Activated CD4-positive, alpha-beta T cell treated with anti-CD3 and anti-CD28 coated beads for 36 hours (primary cell): ENCODE results near the gene MFAP5. TPM values are rescaled to one million over a fixed set of nuclear protein-coding genes. Genes with fewer than 3 reads are reported as not detected.

ENCODE experiments used
- ATAC-seq: fragments of 200-7000 bp; cut with Tn5 transposase; one replicate; pipeline ENCODE4 v1.10.0; 2021; ENCODE audit warnings: mild to moderate bottlenecking, moderate library complexity
- CTCF ChIA-PET: fragments of 350-600 bp; sonication (Branson Sonifier 250); formaldehyde crosslinking; loops from one replicate; lab custom pipeline; 2021; ENCODE audit warnings: antibody characterized with exemption; lab: Charles Lee
- POLR2A ChIA-PET: fragments of 350-600 bp; sonication (Branson Sonifier 250); formaldehyde crosslinking; loops from one replicate; lab custom pipeline; 2021; ENCODE audit warnings: antibody characterized with exemption, inconsistent platforms; lab: Charles Lee
- DNase-seq: peaks from one replicate; pipeline ENCODE4 v3.0.0-alpha.2; 2020
- H3K27ac Mint-ChIP-seq: one replicate; pipeline ENCODE4 v1.8.0; 2021; ENCODE audit warnings: mixed read lengths
- H3K27me3 Mint-ChIP-seq: one replicate; pipeline ENCODE4 v1.8.0; 2021; ENCODE audit warnings: mixed read lengths
- H3K36me3 Mint-ChIP-seq: one replicate; pipeline ENCODE4 v1.8.0; 2021; ENCODE audit warnings: low read depth, mixed read lengths
- H3K4me1 Mint-ChIP-seq: one replicate; pipeline ENCODE4 v1.8.0; 2021; ENCODE audit warnings: mixed read lengths
- H3K4me3 Mint-ChIP-seq: one replicate; pipeline ENCODE4 v1.8.0; 2021; ENCODE audit warnings: mild to moderate bottlenecking, moderate library complexity, mixed read lengths
- H3K9me3 Mint-ChIP-seq: one replicate; pipeline ENCODE4 v1.8.0; 2021; ENCODE audit warnings: low read depth, mixed read lengths
- intact Hi-C, 2 experiments: fragments of 100-400 bp; cut with DNase I in 1 of 2; cut with micrococcal nuclease in 1 of 2; formaldehyde crosslinking; loops; one replicate each; pipeline versions ENCODE4 v1.14.2 to v1.15.1; 2022 to 2024; cut with DNase I, micrococcal nuclease
- total RNA-seq, 2 experiments: library from RNA; stranded (reverse); gene quantifications; one replicate each; pipeline ENCODE4 v1.2.3, GENCODE V29; 2021

Gene MFAP5
- total RNA-seq, 2 experiments from 2014 or later: not detected

- ChIA-PET POLR2A (no interaction called here), CTCF (interaction anchor here (0.7 to 2.4 kb wide), 6 partner anchors 10 to 373 kb away, joined by 3 to 13 read pairs (median 6); no protein-coding TSS in a partner anchor)
- Mint-ChIP-seq H3K9me3 (no peaks in the 10 kb centered on the region), H3K4me3 (no peak overlapping the region), H3K27me3 (no peaks in the 10 kb centered on the region), H3K27ac (no peak overlapping the region), H3K4me1 (peaks cover 6% of the 10 kb centered on the region), H3K36me3 (no peaks in the 10 kb centered on the region)
- intact Hi-C loops: no loop called here
- DNase-seq (no peak), ATAC-seq (no peak)
These were observed 14.0 kb upstream of the MFAP5 start for GRCh38 chr12:8676651-8677050.

- Mint-ChIP-seq H3K27ac (no peak overlapping the region), H3K27me3 (no peaks in the 10 kb centered on the region), H3K36me3 (no peaks in the 10 kb centered on the region), H3K4me1 (peaks cover 6% of the 10 kb centered on the region), H3K9me3 (no peaks in the 10 kb centered on the region), H3K4me3 (no peak overlapping the region)
- POLR2A ChIA-PET: interaction anchor here (0.5 kb wide), 1 partner anchor 359 kb away, joined by 3 read pairs; no protein-coding TSS in a partner anchor
- CTCF ChIA-PET: interaction anchor here (2.1 to 2.4 kb wide), 2 partner anchors 18 to 374 kb away, joined by 11 to 13 read pairs; no protein-coding TSS in a partner anchor
- ATAC-seq (no peak), DNase-seq (no peak)
- intact Hi-C loops: no loop called here
These were observed 13.0 kb upstream of the MFAP5 start for GRCh38 chr12:8675591-8676036.

GRCh38 chr12:8672381-8672780 is 9.8 kb upstream of the MFAP5 start:
- Mint-ChIP-seq H3K36me3 (no peaks in the 10 kb centered on the region), H3K27me3 (no peaks in the 10 kb centered on the region), H3K4me1 (peaks cover 6% of the 10 kb centered on the region), H3K4me3 (no peak overlapping the region), H3K27ac (no peak overlapping the region), H3K9me3 (no peaks in the 10 kb centered on the region)
- intact Hi-C loops: no loop called here
- ChIA-PET POLR2A (no interaction called here), CTCF (no interaction called here)
- DNase-seq (no peak), ATAC-seq (no peak)

- CTCF ChIA-PET: interaction anchor here (0.9 kb wide), 1 partner anchor 244 kb away, joined by 3 read pairs; no protein-coding TSS in a partner anchor
- no peaks in the 10 kb centered on the region for H3K36me3 Mint-ChIP-seq
- no peaks in the 10 kb centered on the region for H3K4me1 Mint-ChIP-seq
- H3K27ac Mint-ChIP-seq: no peak overlapping the region
- no peak for DNase-seq
- peaks cover 4% of the 10 kb centered on the region for H3K27me3 Mint-ChIP-seq
- intact Hi-C loops: no loop called here
- H3K9me3 Mint-ChIP-seq: no peaks in the 10 kb centered on the region
- POLR2A ChIA-PET: no interaction called here
- ATAC-seq: no peak
- H3K4me3 Mint-ChIP-seq: no peak overlapping the region
These were observed 5.8 kb upstream of the MFAP5 start for GRCh38 chr12:8668441-8668840.

GRCh38 chr12:8667270-8667669 is 4.6 kb upstream of the MFAP5 start:
- Mint-ChIP-seq H3K4me3 (no peak overlapping the region), H3K27ac (no peak overlapping the region), H3K27me3 (peaks cover 4% of the 10 kb centered on the region), H3K36me3 (no peaks in the 10 kb centered on the region), H3K4me1 (no peaks in the 10 kb centered on the region), H3K9me3 (no peaks in the 10 kb centered on the region)
- intact Hi-C loops: no loop called here
- CTCF ChIA-PET: interaction anchor here (0.7 to 1.7 kb wide), 3 partner anchors 10 to 382 kb away, joined by 3 read pairs; no protein-coding TSS in a partner anchor
- POLR2A ChIA-PET: no interaction called here
- DNase-seq (no peak), ATAC-seq (no peak)

GRCh38 chr12:8665759-8666158 is 3.1 kb upstream of the MFAP5 start:
- Mint-ChIP-seq H3K27me3 (peaks cover 4% of the 10 kb centered on the region), H3K4me1 (no peaks in the 10 kb centered on the region), H3K36me3 (no peaks in the 10 kb centered on the region), H3K27ac (no peak overlapping the region), H3K4me3 (no peak overlapping the region), H3K9me3 (no peaks in the 10 kb centered on the region)
- CTCF ChIA-PET: interaction anchor here (0.9 to 1.7 kb wide), 2 partner anchors 16 to 224 kb away, joined by 3 read pairs; no protein-coding TSS in a partner anchor
- POLR2A ChIA-PET: no interaction called here
- DNase-seq (no peak), ATAC-seq (no peak)
- intact Hi-C loops: no loop called here

- Mint-ChIP-seq H3K27me3 (peaks cover 4% of the 10 kb centered on the region), H3K9me3 (no peaks in the 10 kb centered on the region), H3K4me1 (no peaks in the 10 kb centered on the region), H3K27ac (no peak overlapping the region), H3K36me3 (no peaks in the 10 kb centered on the region), H3K4me3 (no peak overlapping the region)
- POLR2A ChIA-PET: no interaction called here
- no peak for DNase-seq
- intact Hi-C loops: no loop called here
- no peak for ATAC-seq
- CTCF ChIA-PET: interaction anchor here (0.6 kb wide), 1 partner anchor 1739 kb away, joined by 3 read pairs; no protein-coding TSS in a partner anchor
These were observed 1.7 kb upstream of the MFAP5 start for GRCh38 chr12:8664228-8664913.

GRCh38 chr12:8661751-8662150 is 875 bp downstream of the MFAP5 start:
- Mint-ChIP-seq H3K4me3 (no peak overlapping the region), H3K4me1 (no peaks in the 10 kb centered on the region), H3K27me3 (peaks cover 4% of the 10 kb centered on the region), H3K9me3 (no peaks in the 10 kb centered on the region), H3K27ac (no peak overlapping the region), H3K36me3 (no peaks in the 10 kb centered on the region)
- ChIA-PET POLR2A (no interaction called here), CTCF (interaction anchor here (1.6 to 1.7 kb wide), 2 partner anchors 229 to 388 kb away, joined by 7 read pairs; no protein-coding TSS in a partner anchor)
- no peak for ATAC-seq
- no peak for DNase-seq
- intact Hi-C loops: no loop called here

- POLR2A ChIA-PET: no interaction called here
- intact Hi-C loops: no loop called here
These were observed 1.6 kb downstream of the MFAP5 start for GRCh38 chr12:8661016-8661415.

GRCh38 chr12:8658346-8658745 is 4.3 kb downstream of the MFAP5 start:
- Mint-ChIP-seq H3K4me3 (no peak overlapping the region), H3K4me1 (no peaks in the 10 kb centered on the region), H3K9me3 (no peaks in the 10 kb centered on the region), H3K36me3 (no peaks in the 10 kb centered on the region), H3K27ac (no peak overlapping the region), H3K27me3 (peaks cover 6% of the 10 kb centered on the region)
- DNase-seq (no peak), ATAC-seq (no peak)
- ChIA-PET CTCF (interaction anchor here (0.6 to 2.5 kb wide), 8 partner anchors 11 to 391 kb away, joined by 3 to 22 read pairs (median 4); no protein-coding TSS in a partner anchor), POLR2A (interaction anchor here (0.7 kb wide), 1 partner anchor 289 kb away, joined by 8 read pairs; no protein-coding TSS in a partner anchor)
- intact Hi-C loops: loop anchor here in 1 of 2 experiments (5.0 kb wide), 1 partner anchor 234 kb away; no protein-coding TSS in a partner anchor

More at GRCh38 chr12:8661016-8661415, 1.6 kb downstream of the MFAP5 start:
- ATAC-seq (no peak), DNase-seq (no peak)
- H3K9me3 Mint-ChIP-seq: no peaks in the 10 kb centered on the region
- H3K27ac Mint-ChIP-seq: no peak overlapping the region
- CTCF ChIA-PET: interaction anchor here (0.6 to 1.7 kb wide), 3 partner anchors 224 to 389 kb away, joined by 3 to 7 read pairs (median 7); no protein-coding TSS in a partner anchor
- H3K27me3 Mint-ChIP-seq: peaks cover 4% of the 10 kb centered on the region
- H3K36me3 Mint-ChIP-seq: no peaks in the 10 kb centered on the region
- no peak overlapping the region for H3K4me3 Mint-ChIP-seq
- H3K4me1 Mint-ChIP-seq: no peaks in the 10 kb centered on the region

GRCh38 chr12:8655421-8655820 is 7.2 kb downstream of the MFAP5 start:
- no peaks in the 10 kb centered on the region for H3K36me3 Mint-ChIP-seq
- ChIA-PET CTCF (interaction anchor here (0.6 to 2.7 kb wide), 5 partner anchors 16 to 394 kb away, joined by 3 to 12 read pairs (median 3); no protein-coding TSS in a partner anchor), POLR2A (interaction anchor here (0.6 kb wide), 2 partner anchors 11 to 161 kb away, joined by 3 read pairs; no protein-coding TSS in a partner anchor)
- peaks cover 10% of the 10 kb centered on the region for H3K27me3 Mint-ChIP-seq
- H3K27ac Mint-ChIP-seq: no peak overlapping the region
- intact Hi-C loops: loop anchor here in 1 of 2 experiments (5.0 kb wide), 1 partner anchor 237 kb away; no protein-coding TSS in a partner anchor
- no peak overlapping the region for H3K4me3 Mint-ChIP-seq
- no peaks in the 10 kb centered on the region for H3K4me1 Mint-ChIP-seq
- ATAC-seq (no peak), DNase-seq (no peak)
- H3K9me3 Mint-ChIP-seq: no peaks in the 10 kb centered on the region
